SU-DHL-6 (cell line): ENCODE measurements around the gene CDK5RAP2.

Source experiments
- EZH2phosphoT487 ChIP-seq: fragments of 200-600 bp; sonication (generic), shearing (Covaris generic); conservative IDR thresholded peaks from 2 replicates; pipeline ENCODE4 v1.6.1; 2018; ENCODE audit warnings: mild to moderate bottlenecking, antibody characterized with exemption, low read length, moderate library complexity, mixed read lengths
- TF ChIP-seq, protein P1 (sequence below): fragments of 200-600 bp; sonication (generic); IDR thresholded peaks from one replicate; pipeline ENCODE4 v1.5.1; 2017; ENCODE audit warnings: antibody characterized with exemption, mild to moderate bottlenecking, low read length, moderate library complexity; ENCODE audit not compliant: insufficient read depth, poor library complexity, severe bottlenecking

DNA sequence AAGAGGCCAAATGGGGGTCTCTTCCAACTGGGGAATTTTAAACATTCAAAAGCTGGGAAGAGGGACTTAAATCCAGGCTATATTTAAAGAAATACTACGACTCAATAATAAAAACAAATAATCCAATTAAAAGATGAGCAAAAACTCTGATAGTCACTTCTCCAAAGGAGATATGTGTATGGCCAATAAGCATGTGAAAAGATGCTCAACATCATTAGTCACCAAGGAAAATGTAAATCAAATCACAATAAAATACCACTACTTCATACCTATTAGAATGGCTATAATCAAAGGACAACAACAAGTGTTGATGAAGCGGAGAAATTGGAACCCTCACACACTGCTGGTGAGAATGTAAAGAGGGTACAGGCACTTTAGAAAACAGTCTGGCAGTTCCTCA, 130.4 kb downstream of the CDK5RAP2 start:
- TF ChIP-seq, protein P1, sequence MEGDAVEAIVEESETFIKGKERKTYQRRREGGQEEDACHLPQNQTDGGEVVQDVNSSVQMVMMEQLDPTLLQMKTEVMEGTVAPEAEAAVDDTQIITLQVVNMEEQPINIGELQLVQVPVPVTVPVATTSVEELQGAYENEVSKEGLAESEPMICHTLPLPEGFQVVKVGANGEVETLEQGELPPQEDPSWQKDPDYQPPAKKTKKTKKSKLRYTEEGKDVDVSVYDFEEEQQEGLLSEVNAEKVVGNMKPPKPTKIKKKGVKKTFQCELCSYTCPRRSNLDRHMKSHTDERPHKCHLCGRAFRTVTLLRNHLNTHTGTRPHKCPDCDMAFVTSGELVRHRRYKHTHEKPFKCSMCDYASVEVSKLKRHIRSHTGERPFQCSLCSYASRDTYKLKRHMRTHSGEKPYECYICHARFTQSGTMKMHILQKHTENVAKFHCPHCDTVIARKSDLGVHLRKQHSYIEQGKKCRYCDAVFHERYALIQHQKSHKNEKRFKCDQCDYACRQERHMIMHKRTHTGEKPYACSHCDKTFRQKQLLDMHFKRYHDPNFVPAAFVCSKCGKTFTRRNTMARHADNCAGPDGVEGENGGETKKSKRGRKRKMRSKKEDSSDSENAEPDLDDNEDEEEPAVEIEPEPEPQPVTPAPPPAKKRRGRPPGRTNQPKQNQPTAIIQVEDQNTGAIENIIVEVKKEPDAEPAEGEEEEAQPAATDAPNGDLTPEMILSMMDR, result no peak
- no peak for TF ChIP-seq EZH2phosphoT487
